ENCODE measurements around the gene KRT6C.
"Not testable (repeated sequence)": the region's sequence is repeated elsewhere in the genome, so short reads cannot be mapped to it uniquely, and the experiment has no call there.

KRT6C gene

GRCh38 chr12:52493172-52493571 is 19.6 kb upstream of the KRT6C start, which contains the start of gene KRT6A:
Gene KRT6A (minus strand): TSS chr12:52493257. CDS start chr12:52493188, 69 bp downstream.
- H3K27me3 Mint-ChIP-seq = peaks cover 14% of the 10 kb centered on the region

DNA sequence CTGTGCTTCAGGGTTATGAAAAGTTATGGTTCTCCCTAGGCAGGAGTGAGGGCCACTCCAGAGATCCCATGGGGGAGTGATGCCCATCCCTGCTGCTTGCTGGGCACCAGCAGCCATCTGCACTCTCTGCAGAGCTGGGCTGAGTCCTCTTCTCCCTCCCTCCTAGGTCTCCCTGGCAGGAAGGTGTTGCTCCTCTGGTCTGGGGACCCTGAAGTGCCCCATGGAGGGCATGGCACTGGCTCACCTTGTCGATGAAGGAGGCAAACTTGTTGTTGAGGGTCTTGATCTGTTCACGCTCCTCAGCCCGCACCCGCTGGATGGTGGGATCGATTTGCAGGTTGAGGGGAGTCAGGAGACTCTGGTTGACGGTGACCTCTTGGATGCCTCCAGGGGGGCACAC is 18.8 kb upstream of the KRT6C start:
- H3K4me3 Mint-ChIP-seq; DNase-seq (ENCODE audit: low spot score in 2 of 2); H3K9me3 Mint-ChIP-seq; H3K27ac Mint-ChIP-seq; H3K36me3 Mint-ChIP-seq; ATAC-seq (ENCODE audit: low read depth): not testable (repeated sequence)
- peaks cover 11% of the 10 kb centered on the region for H3K27me3 Mint-ChIP-seq
- H3K4me1 Mint-ChIP-seq = peaks cover 10% of the 10 kb centered on the region

More at GRCh38 chr12:52493172-52493571, 19.6 kb upstream of the KRT6C start, which contains the start of gene KRT6A:
- peaks cover 10% of the 10 kb centered on the region for H3K4me1 Mint-ChIP-seq
- no peak for ATAC-seq (ENCODE audit: low read depth)
- H3K9me3 Mint-ChIP-seq = no peaks in the 10 kb centered on the region
- no peak within 1 kb of the TSS for H3K4me3 Mint-ChIP-seq
- DNase-seq (ENCODE audit: low spot score in 2 of 2) = no peak
- H3K27ac Mint-ChIP-seq = no peak within 1 kb of the TSS
- H3K36me3 Mint-ChIP-seq = no peaks in the 10 kb centered on the region

GRCh38 chr12:52491495-52491894 is 17.9 kb upstream of the KRT6C start:
- H3K9me3 Mint-ChIP-seq; H3K4me3 Mint-ChIP-seq; DNase-seq (ENCODE audit: low spot score in 2 of 2); H3K27ac Mint-ChIP-seq; ATAC-seq (ENCODE audit: low read depth); H3K36me3 Mint-ChIP-seq: not testable (repeated sequence)
- Mint-ChIP-seq H3K27me3 (peaks cover 11% of the 10 kb centered on the region), H3K4me1 (peaks cover 10% of the 10 kb centered on the region)

- Mint-ChIP-seq H3K4me1 (no peaks in the 10 kb centered on the region), H3K36me3 (no peaks in the 10 kb centered on the region)
These were observed 15.1 kb upstream of the KRT6C start for GRCh38 chr12:52488736-52489135.

DNA sequence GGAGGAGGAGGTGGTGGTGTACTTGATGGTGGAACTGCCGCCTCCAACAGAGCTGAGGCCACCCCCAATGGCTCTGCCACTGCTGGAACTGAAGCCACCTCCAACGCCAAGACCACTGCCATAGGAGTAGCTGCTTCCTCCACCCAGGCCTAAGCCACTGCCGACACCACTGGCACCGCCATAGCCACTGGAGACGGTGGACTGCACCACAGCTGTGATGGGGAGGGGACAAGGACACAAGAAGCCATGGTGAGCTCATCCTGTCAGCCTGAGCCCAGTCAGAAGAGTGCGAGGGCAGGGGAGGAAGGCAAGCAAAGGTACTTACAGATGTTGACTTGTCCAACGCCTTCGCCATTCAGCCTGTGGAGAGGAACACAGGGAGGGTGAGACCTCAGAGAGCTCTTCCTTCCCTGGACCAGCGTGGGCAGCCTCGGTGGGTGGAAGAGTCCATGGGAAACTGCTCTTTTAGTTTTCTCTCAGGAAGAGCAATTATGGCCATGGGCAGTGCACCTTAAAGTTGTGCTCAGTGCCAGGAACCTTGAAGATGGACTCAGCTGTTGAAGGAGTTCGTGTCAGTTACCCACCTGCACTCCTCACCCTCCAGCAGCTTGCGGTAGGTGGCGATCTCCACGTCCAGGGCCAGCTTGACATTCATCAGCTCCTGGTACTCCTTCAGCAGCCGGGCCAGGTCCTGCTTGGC is 14.3 kb upstream of the KRT6C start:
- DNase-seq (ENCODE audit: low spot score in 2 of 2) = not testable (repeated sequence)
- peaks cover 10% of the 10 kb centered on the region for H3K27me3 Mint-ChIP-seq

More at GRCh38 chr12:52488736-52489135, 15.1 kb upstream of the KRT6C start:
- no peak overlapping the region for H3K27ac Mint-ChIP-seq
- DNase-seq (ENCODE audit: low spot score in 2 of 2) = no peak
- H3K9me3 Mint-ChIP-seq = peaks cover 7% of the 10 kb centered on the region
- no peak for ATAC-seq (ENCODE audit: low read depth)
- H3K4me3 Mint-ChIP-seq = no peak overlapping the region
- peaks cover 14% of the 10 kb centered on the region for H3K27me3 Mint-ChIP-seq

GRCh38 chr12:52487211-52487610 is 13.6 kb upstream of the KRT6C start:
- Mint-ChIP-seq H3K27me3 (peaks cover 13% of the 10 kb centered on the region), H3K27ac (no peak overlapping the region), H3K9me3 (peaks cover 7% of the 10 kb centered on the region), H3K4me1 (no peaks in the 10 kb centered on the region), H3K4me3 (no peak overlapping the region), H3K36me3 (no peaks in the 10 kb centered on the region)
- ATAC-seq (ENCODE audit: low read depth) (no peak), DNase-seq (ENCODE audit: low spot score in 2 of 2) (no peak)

More for the DNA sequence above, 14.3 kb upstream of the KRT6C start:
- H3K4me1 Mint-ChIP-seq; H3K4me3 Mint-ChIP-seq; H3K27ac Mint-ChIP-seq; ATAC-seq (ENCODE audit: low read depth); H3K36me3 Mint-ChIP-seq; H3K9me3 Mint-ChIP-seq: not testable (repeated sequence)

- H3K36me3 Mint-ChIP-seq = no peaks in the 10 kb centered on the region
- DNase-seq (ENCODE audit: low spot score in 2 of 2) (no peak), ATAC-seq (ENCODE audit: low read depth) (no peak)
- peaks cover 12% of the 10 kb centered on the region for H3K27me3 Mint-ChIP-seq
- no peaks in the 10 kb centered on the region for H3K4me1 Mint-ChIP-seq
- peaks cover 7% of the 10 kb centered on the region for H3K9me3 Mint-ChIP-seq
- no peak overlapping the region for H3K27ac Mint-ChIP-seq
- no peak overlapping the region for H3K4me3 Mint-ChIP-seq
These were observed 12.8 kb upstream of the KRT6C start for GRCh38 chr12:52486166-52487105.

DNA sequence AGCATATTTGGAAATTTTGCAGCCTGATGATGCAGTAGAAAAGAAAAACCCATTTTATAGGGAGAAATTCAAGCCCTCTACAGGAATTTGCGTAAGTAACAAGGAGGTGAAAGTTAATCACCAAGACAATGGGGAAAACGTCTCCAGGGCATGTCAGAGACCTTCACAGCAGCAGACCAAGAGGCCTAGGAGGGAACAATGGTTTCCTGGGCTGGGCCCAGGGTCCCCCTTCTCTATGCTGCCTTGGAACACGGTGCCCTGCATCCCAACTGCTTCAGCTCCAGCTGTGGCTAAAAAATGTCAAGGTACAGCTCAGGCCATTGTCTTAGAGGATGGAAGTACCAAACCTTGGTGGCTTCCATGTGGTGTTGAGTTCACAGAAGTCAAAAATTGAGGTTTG is 6.5 kb upstream of the KRT6C start:
- Mint-ChIP-seq H3K27ac (no peak overlapping the region), H3K4me1 (no peaks in the 10 kb centered on the region), H3K9me3 (peaks cover 13% of the 10 kb centered on the region), H3K4me3 (no peak overlapping the region), H3K36me3 (no peaks in the 10 kb centered on the region), H3K27me3 (peaks cover 8% of the 10 kb centered on the region)
- ATAC-seq (ENCODE audit: low read depth) (no peak), DNase-seq (ENCODE audit: low spot score in 2 of 2) (no peak)

GRCh38 chr12:52477651-52478050 is 4.0 kb upstream of the KRT6C start:
- Mint-ChIP-seq H3K4me3 (no peak overlapping the region), H3K27ac (no peak overlapping the region), H3K9me3 (peaks cover 10% of the 10 kb centered on the region), H3K4me1 (no peaks in the 10 kb centered on the region), H3K27me3 (peaks cover 4% of the 10 kb centered on the region), H3K36me3 (no peaks in the 10 kb centered on the region)
- ATAC-seq (ENCODE audit: low read depth) (no peak), DNase-seq (ENCODE audit: low spot score in 2 of 2) (no peak)

DNA sequence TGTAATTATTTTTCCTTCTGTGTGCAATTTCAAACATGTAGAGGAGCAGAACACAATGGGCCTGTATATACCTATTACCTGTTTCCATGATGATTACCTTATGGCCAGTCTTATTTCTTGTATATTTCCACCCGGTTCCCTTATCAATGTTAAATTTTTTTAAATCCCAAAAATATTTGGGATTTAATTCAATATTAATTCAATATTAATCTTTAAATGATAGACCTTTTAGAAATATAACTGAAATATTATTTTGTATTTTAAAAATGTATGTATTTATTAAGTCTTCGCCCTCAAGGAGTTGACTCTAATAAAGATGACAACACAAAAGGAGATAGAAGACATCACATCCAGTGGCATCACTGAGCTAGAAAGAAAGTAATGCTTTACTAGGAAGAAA is 607 bp upstream of the KRT6C start:
- peaks cover 6% of the 10 kb centered on the region for H3K27me3 Mint-ChIP-seq
- H3K9me3 Mint-ChIP-seq = peaks cover 6% of the 10 kb centered on the region
- no peak for ATAC-seq (ENCODE audit: low read depth)
- no peaks in the 10 kb centered on the region for H3K4me1 Mint-ChIP-seq
- no peak overlapping the region for H3K27ac Mint-ChIP-seq
- H3K4me3 Mint-ChIP-seq = no peak overlapping the region
- no peak for DNase-seq (ENCODE audit: low spot score in 2 of 2)
- no peaks in the 10 kb centered on the region for H3K36me3 Mint-ChIP-seq

- no peak for ATAC-seq (ENCODE audit: low read depth)
- DNase-seq (ENCODE audit: low spot score in 2 of 2) = no peak
- no peaks in the 10 kb centered on the region for H3K36me3 Mint-ChIP-seq
These were observed 3.8 kb downstream of the KRT6C start for GRCh38 chr12:52469853-52470252.

DNA sequence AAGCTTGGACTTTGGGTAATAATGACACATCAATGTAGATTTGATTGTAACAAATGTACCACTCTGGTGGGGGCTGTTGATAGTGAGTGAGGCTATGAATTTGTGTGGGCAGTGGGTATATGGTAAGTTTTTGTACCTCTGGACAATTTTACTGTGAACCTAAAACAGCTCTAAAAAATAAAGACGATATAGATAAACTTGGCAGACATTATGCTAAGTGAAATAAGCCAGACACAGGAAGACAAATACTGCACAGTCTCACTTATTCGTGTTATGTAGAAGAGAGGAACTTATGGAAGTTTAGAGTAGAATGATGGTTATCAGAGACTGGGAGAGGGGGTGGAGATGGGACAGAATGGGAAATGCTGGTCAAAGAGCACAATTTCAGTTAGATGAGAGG is 8.7 kb downstream of the KRT6C start:
- no peaks in the 10 kb centered on the region for H3K9me3 Mint-ChIP-seq
- peaks cover 9% of the 10 kb centered on the region for H3K27me3 Mint-ChIP-seq
- H3K27ac Mint-ChIP-seq = no peak overlapping the region
- H3K4me1 Mint-ChIP-seq = no peaks in the 10 kb centered on the region
- ATAC-seq (ENCODE audit: low read depth) (no peak), DNase-seq (ENCODE audit: low spot score in 2 of 2) (no peak)
- H3K4me3 Mint-ChIP-seq = no peak overlapping the region
- no peaks in the 10 kb centered on the region for H3K36me3 Mint-ChIP-seq

More at GRCh38 chr12:52469853-52470252, 3.8 kb downstream of the KRT6C start:
- no peak overlapping the region for H3K27ac Mint-ChIP-seq
- no peak overlapping the region for H3K4me3 Mint-ChIP-seq
- H3K9me3 Mint-ChIP-seq = no peaks in the 10 kb centered on the region
- peaks cover 6% of the 10 kb centered on the region for H3K27me3 Mint-ChIP-seq
- no peaks in the 10 kb centered on the region for H3K4me1 Mint-ChIP-seq

DNA sequence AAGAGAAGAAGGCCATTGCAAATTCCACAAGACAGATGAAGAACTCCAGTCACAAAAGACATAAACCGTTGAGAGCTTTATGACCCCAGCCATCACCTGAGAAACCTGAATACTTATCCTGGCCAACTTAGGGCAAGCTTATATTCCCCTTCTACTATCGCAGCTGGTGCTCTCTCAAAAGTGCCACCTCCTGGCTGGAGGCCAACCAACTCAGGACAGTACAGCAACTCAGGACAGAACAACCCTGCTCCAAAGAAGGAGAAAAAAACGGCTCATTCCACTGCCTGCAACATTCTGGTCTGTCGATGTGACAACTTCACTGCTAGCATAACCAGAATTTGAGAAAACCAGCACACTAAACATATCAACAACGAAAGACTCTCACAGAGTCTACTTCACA is 11.9 kb downstream of the KRT6C start:
- DNase-seq (ENCODE audit: low spot score in 2 of 2) = no peak
- no peaks in the 10 kb centered on the region for H3K36me3 Mint-ChIP-seq
- no peak overlapping the region for H3K27ac Mint-ChIP-seq
- no peak for ATAC-seq (ENCODE audit: low read depth)
- peaks cover 12% of the 10 kb centered on the region for H3K27me3 Mint-ChIP-seq
- H3K4me3 Mint-ChIP-seq = no peak overlapping the region
- no peaks in the 10 kb centered on the region for H3K4me1 Mint-ChIP-seq
- no peaks in the 10 kb centered on the region for H3K9me3 Mint-ChIP-seq

DNA sequence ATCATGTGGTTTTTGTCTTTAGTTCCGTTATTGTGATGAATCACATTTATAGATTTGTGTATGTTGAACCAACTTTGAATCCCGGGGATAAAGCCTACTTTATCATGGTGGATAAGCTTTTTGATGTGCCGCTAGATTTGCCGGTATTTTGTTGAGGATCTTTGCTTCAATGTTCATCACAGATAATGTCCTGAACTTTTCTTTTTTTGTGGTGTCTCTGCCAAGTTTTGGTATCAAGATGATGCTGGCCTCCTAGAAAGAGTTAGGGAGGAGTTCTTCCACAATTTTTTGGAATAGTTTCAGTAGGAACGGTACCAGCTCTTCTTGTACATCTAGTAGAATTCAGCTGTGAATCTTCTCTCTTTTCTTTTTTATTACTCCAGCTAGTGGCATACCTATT is 14.7 kb downstream of the KRT6C start:
- no peaks in the 10 kb centered on the region for H3K4me1 Mint-ChIP-seq
- no peaks in the 10 kb centered on the region for H3K9me3 Mint-ChIP-seq
- H3K36me3 Mint-ChIP-seq = no peaks in the 10 kb centered on the region
- DNase-seq (ENCODE audit: low spot score in 2 of 2) (no peak), ATAC-seq (ENCODE audit: low read depth) (no peak)
- no peak overlapping the region for H3K4me3 Mint-ChIP-seq
- peaks cover 15% of the 10 kb centered on the region for H3K27me3 Mint-ChIP-seq
- H3K27ac Mint-ChIP-seq = no peak overlapping the region

Measured in memory B cell (primary cell).